CD4-positive, alpha-beta T cell treated with Interleukin-12 subunit alpha and Interleukin-12 subunit beta, for 1 hour (primary cell): ENCODE data around the gene CRTAP.
"Not testable (repeated sequence)": the region's sequence is repeated elsewhere in the genome, so short reads cannot be mapped to it uniquely, and the experiment has no call there.

Source experiments
- DNase-seq: peaks from one replicate; pipeline ENCODE4 v3.0.0-alpha.2; 2020

The CRTAP gene

DNA sequence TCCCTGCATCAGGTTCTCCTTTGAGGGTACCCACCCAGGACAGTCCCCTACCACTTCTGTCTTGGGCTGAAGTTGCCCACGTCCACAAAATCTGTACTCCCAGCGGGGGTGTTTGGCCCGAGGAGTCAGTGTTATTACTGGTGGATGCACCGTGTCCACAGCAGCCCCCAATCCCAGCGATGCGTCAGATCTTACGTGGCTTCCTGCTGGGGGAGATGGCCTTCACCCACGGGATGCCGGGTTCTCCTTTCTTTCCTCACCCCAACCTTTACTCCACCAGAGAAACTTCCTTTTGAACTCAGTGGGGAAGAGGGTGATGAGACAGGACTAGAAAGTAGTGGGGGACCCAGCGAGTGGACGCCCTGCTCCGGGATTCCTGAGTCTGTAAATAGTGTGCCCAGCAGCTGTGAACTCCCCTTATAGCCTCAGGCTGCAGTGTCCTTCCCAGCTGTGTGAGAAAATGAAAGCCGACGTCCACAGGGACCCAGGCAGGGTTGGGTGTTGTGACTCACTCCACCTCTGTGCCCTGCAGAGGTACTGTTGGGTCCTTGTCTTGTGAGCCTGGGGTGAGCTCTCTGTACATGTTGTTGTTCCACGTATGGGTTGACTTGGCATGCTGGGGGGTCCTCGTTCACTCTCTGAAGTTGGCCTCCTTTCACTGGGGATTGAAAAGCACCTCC, 31.5 kb downstream of the CRTAP start:
- DNase-seq = no peak

DNA sequence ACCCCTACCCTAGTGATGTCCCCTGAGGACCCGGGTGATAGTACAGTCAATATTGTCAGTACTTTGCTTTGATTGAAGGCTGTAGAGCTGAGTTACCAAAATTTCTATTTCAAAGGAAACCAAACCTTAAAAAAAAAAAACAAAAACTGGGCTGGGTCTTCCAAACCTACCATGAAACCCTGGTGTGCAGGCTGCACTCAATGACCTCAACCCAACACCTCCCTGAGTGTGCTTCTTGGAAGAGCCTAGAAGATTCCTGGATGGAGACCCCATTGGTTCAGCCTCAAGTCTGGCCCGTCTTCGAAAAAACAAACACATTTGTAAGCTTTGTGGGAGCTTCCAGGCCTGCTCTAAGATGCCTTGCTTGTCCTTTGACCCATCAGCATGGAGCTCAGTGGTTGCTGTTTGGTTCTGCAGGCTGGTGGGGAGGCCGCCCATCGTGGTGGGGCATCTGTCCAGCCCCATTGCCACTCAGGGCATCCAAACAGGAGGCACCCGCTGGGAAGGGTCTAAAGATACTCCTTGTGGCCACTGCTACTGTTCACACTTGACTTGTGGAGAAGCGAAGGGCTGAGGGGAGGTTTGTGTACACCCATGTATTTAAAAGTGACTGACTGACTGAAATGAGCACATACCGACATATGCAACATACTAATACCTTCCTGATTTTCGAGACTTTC, 32.2 kb downstream of the CRTAP start:
- no peak for DNase-seq

- no peak for DNase-seq
Observed at GRCh38 chr3:33146791-33147445, 33.1 kb downstream of the CRTAP start.

DNA sequence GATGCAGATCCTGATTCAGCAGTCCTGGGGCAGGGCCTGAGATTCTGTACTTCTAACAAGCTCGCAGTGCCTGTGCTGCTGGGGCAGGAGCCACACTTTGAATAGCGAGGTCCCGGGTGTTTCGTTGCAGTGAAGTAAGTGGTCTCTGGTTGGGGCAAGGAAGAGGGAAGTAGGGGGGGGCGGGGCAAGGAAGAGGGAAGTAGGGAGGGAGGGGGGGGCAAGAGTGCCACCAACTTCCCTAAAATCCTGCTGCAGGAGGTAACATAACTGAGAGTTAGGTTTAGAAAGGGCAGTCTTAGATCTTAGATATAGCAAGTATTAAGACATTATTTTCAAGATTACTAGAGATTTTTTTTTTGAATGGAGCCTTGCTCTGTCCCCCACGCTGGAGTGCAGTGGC, 35.5 kb downstream of the CRTAP start:
- DNase-seq = no peak

GRCh38 chr3:33152363-33153360, 38.8 kb downstream of the CRTAP start:
- DNase-seq = no peak

DNA sequence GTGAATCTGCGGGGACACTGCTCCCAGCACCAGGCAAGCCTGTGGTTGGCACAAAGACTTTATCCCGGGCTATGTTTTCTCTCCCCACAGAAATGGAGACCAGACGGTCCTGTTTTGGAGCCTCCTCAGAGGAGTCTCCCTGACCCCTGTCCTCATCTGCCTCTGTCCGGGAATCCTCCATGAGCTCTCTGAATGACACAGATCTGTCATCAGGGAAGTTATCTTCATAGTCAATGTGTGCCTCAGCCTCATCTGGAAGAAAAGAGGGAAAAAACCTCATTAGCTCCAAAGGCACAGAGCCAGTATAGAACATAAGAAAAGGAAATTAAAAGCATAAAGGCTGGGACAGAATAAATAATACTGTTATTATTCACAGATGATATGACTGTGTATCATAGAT, 40.0 kb downstream of the CRTAP start:
- no peak for DNase-seq

DNA sequence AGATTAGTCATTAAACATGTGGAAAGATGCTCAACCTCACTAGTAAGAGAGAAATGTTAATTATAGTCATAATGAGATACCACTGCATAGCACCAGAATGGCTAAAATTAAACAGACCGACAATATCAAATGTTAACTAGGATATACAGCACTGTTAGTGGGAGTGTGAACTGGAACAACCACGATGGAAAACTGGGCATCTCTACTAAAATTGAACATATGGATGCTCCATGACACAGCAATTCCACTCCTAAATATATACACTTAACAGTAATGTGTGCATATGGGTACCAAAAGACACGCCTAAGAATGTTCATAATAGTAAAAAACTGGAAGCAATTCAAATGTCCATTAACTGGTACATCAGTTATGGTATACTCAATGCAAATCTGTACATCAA, 41.5 kb downstream of the CRTAP start:
- DNase-seq = no peak

DNA sequence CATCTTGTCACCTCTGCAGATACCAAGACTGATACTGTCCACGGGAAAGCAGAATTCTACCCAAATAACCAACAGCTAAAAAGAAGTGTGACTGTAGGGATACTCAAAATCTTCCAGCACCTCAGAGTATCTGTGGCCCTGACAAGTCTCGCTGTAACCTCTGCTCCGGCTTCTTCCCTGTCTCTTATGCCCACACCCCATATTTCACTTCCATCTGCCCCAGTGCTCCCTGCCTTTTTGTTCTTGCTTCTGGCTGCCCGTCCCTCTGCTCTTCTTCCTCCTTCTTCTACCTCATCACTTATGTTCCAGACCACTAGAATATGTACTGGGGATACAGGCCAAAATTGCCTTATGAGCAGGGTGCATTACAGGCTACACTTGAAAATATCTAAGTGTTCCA, 45.4 kb downstream of the CRTAP start:
- DNase-seq = no peak

DNA sequence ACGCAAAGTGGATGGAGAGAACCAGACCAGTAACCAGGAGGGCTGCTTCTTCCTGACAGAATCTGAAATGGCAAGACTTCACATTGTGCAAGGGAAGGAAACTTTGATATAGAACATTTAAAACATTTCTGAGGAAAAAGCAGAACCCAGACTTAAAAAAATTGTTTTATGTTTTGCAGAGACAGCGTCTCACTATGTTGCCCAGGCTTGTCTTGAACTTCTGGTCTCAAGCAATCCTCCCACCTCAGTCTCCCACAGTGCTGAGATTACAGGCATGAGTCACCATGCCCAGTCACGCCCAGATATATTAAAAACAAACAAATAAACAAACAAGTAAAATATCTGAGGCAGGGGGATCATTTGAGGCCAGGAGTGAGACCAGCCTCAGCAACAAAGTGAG, 46.2 kb downstream of the CRTAP start:
- DNase-seq = no peak

GRCh38 chr3:33162621-33163020, 48.8 kb downstream of the CRTAP start:
- DNase-seq = not testable (repeated sequence)

GRCh38 chr3:33165372-33165771, 51.6 kb downstream of the CRTAP start:
- no peak for DNase-seq

GRCh38 chr3:33166095-33166494, 52.3 kb downstream of the CRTAP start:
- no peak for DNase-seq

DNA sequence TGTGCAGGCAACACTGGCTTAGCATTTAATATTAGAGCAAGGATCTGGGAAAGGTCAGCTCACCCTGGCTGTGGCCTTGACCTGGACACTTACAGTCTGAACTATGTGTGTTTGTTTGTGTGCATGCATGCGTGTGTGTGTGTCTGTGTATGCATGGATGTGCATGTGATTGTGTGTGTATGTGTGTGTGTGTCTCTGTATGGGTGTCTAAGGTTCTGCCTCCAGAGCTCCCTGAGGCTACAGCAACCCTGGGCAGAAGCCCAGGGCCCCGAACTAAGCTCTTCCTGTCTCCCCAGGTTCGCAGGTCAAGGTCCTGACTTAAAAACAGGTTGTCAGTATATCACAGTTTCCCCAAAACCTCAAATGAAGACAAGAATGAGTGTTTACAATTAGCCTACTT, 53.5 kb downstream of the CRTAP start:
- no peak for DNase-seq

- DNase-seq = no peak
Observed at GRCh38 chr3:33167716-33168336, 54.0 kb downstream of the CRTAP start.

GRCh38 chr3:33170531-33170930, 56.7 kb downstream of the CRTAP start:
- no peak for DNase-seq

DNA sequence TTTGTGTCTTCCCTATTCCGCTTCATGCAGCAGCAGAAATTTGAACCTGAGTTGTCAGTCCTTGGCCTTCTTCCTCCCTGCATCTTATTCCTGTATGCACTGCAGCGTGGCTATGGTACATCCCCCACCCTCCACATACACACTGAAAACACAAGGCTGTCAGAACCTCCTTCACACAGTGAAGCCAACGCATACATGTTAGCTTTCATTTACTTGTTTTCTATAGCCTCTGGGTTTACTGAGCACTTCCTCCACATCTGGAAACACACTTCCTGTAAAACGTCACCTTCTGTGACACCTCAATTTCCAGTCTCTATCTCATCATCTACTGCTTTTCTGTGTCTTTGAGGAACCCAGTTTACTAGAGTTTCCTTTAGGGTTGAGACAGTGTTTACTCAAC, 57.8 kb downstream of the CRTAP start:
- DNase-seq = peak; percentile 4

GRCh38 chr3:33173103-33173502, 59.3 kb downstream of the CRTAP start:
- DNase-seq = no peak

GRCh38 chr3:33173672-33174071, 59.9 kb downstream of the CRTAP start:
- no peak for DNase-seq

DNA sequence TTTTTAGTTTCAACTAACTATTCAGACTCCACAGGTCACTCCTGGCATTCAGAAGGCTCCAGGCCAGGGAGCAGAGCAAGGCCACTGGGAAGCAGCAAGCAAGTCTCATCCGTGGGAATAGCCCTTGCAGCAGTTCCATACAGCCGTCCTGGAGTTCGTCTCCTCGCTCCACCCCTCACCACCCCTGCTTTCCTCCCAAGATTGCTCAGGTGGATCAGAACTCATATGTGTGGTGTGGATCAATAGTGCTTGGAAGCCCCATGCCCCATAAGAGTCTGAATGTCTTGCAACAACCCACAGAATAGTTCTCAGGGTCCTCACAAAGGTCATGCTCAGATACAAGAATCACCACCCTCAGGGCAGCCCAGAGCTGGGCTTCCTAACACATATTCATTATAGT, 60.3 kb downstream of the CRTAP start:
- DNase-seq = no peak

DNA sequence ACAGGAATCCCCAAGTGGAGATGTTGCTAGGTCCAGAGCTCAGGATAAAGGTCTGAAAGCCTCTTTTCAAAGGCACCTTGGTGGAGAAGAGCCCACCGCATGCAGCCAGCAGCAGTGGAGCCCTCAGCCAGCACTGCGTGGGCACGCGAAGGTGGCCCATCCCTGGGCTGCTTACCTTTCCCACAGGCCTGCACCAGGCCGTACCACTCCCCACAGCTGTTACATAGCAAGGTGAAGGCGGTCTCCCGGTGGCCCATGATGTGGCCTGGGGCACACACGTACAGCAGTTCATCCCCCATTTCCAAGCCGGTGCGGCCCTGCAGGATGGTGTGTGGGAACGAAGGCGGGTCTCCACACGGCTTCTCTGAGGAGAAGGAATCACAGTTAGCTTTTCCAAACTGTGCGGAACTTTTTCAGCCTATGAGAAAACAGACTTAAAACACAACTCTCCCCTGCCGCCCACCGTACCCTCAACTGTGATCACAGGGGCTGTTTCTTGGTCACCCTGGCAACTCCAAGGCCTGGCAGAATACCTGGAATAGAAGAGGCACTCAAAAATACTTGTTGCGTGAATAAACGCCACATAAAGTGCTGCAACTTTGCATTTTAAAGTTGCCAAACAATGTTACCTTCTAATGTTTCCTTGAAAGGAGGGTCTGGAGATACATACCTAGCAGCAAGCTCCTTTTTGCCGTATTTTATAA, 61.0 kb downstream of the CRTAP start:
- no peak for DNase-seq

DNA sequence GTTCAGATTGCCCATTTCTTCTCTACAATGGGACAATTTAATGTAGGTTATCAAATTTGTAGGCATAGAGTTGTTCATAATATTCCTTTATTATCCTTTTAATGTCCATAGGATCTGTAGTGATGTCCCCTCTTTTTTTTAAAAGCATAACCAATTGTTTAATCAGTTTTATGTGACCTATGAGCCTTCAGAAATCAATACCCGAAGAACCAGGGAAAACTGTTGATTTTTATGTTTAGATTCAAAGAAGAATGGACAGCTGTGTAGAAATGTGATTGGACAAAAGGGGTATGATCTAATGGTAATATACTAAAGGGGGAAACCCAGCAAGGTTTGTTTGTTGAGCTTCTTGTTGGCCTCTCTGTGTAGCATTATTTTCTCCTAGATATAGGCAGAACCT, 65.3 kb downstream of the CRTAP start:
- no peak for DNase-seq

- DNase-seq = no peak
Observed at GRCh38 chr3:33181229-33181628, 67.4 kb downstream of the CRTAP start.
